Measurements from ENCODE around the gene SSRP1.

The SSRP1 gene

GRCh38 chr11:57336111-57336666, 497 bp upstream of the SSRP1 start:
- no peak for DNase-seq

GRCh38 chr11:57335023-57335342, 709 bp downstream of the SSRP1 start:
- DNase-seq = no peak

GRCh38 chr11:57332694-57333440, 2.8 kb downstream of the SSRP1 start:
- DNase-seq = no peak

- DNase-seq = no peak
These were observed 4.0 kb downstream of the SSRP1 start for GRCh38 chr11:57331720-57332119.

GRCh38 chr11:57330029-57330428, 5.7 kb downstream of the SSRP1 start:
- no peak for DNase-seq

- DNase-seq = no peak
These were observed 8.0 kb downstream of the SSRP1 start for GRCh38 chr11:57327721-57328120.

- DNase-seq = peak in 1 of 2 experiments; percentile 37
These were observed 10.0 kb downstream of the SSRP1 start for GRCh38 chr11:57325735-57326048.

- DNase-seq = peak; percentile 94
These were observed 10.6 kb downstream of the SSRP1 start, which contains the start of gene TNKS1BP1 for GRCh38 chr11:57324886-57325734. TSS of gene TNKS1BP1 (minus strand) at chr11:57324952. CDS start at chr11:57321885, 3,067 bp downstream.

GRCh38 chr11:57324154-57324885, 11.4 kb downstream of the SSRP1 start:
- peak; percentile 27 to 29 for DNase-seq

- DNase-seq = no peak
These were observed 11.9 kb downstream of the SSRP1 start for GRCh38 chr11:57323855-57324153.

- no peak for DNase-seq
These were observed 12.4 kb downstream of the SSRP1 start for GRCh38 chr11:57323167-57323854.

GRCh38 chr11:57322256-57323166, 13.2 kb downstream of the SSRP1 start:
- peak; percentile 39 to 70 for DNase-seq

GRCh38 chr11:57321388-57322255, 14.1 kb downstream of the SSRP1 start:
- no peak for DNase-seq

GRCh38 chr11:57320719-57321387, 14.8 kb downstream of the SSRP1 start:
- DNase-seq = no peak

GRCh38 chr11:57320067-57320718, 15.5 kb downstream of the SSRP1 start:
- DNase-seq = no peak

- DNase-seq = no peak
These were observed 17.5 kb downstream of the SSRP1 start for GRCh38 chr11:57318178-57318577.

- DNase-seq = no peak
These were observed 19.7 kb downstream of the SSRP1 start for GRCh38 chr11:57316017-57316416.

GRCh38 chr11:57315491-57315890, 20.2 kb downstream of the SSRP1 start:
- DNase-seq = peak in 1 of 2 experiments; percentile 23

- no peak for DNase-seq
These were observed 21.3 kb downstream of the SSRP1 start for GRCh38 chr11:57314221-57314973.

Measured in NCI-H2081 (cell line).